HepG2 (cell line): ENCODE measurements around the gene KLHL17. TPM values are rescaled to one million over a fixed set of nuclear protein-coding genes. Genes with fewer than 3 reads are reported as not detected.

ENCODE experiments used
- ARHGAP35 ChIP-seq: sonication (generic); formaldehyde crosslinking; IDR thresholded peaks from 2 replicates; pipeline ENCODE4 v1.9.0; 2022; ENCODE audit warnings: mild to moderate bottlenecking, inconsistent platforms, moderate library complexity, missing genetic modification reagents, borderline replicate concordance
- CEBPZ ChIP-seq: IDR thresholded peaks from 2 replicates; pipeline ENCODE4 v1.6.1; 2012; ENCODE audit warnings: low read length, improper control_type of control experiment
- DMTF1 ChIP-seq: sonication (generic); formaldehyde crosslinking; IDR thresholded peaks from 2 replicates; pipeline ENCODE4 v1.4.0; 2020; ENCODE audit warnings: mild to moderate bottlenecking, missing genetic modification reagents
- PHF21A ChIP-seq: sonication (generic); formaldehyde crosslinking; IDR thresholded peaks from 2 replicates; pipeline ENCODE4 v1.5.0; 2020; ENCODE audit warnings: mild to moderate bottlenecking, missing genetic modification reagents
- RBM39 ChIP-seq: fragments of 200-400 bp; formaldehyde crosslinking; IDR thresholded peaks from one replicate; pipeline ENCODE4 v1.6.1; 2018; ENCODE audit warnings: antibody characterized with exemption, mild to moderate bottlenecking, low read depth, low read length; ENCODE audit not compliant: poor library complexity, severe bottlenecking
- SSRP1 ChIP-seq: IDR thresholded peaks from 2 replicates; pipeline ENCODE4 v1.6.1; 2016; ENCODE audit warnings: control low read depth
- ZBTB33 ChIP-seq: sonication (generic); formaldehyde crosslinking; IDR thresholded peaks from 2 replicates; pipeline ENCODE4 v1.4.0; 2020; ENCODE audit warnings: missing genetic modification reagents
- ZBTB46 ChIP-seq: sonication (generic); formaldehyde crosslinking; IDR thresholded peaks from 2 replicates; pipeline ENCODE4 v1.4.0; 2020; ENCODE audit warnings: mild to moderate bottlenecking, missing genetic modification reagents, borderline replicate concordance
- ZFX ChIP-seq: sonication (generic); formaldehyde crosslinking; IDR thresholded peaks from 2 replicates; pipeline ENCODE4 v1.4.0; 2020; ENCODE audit warnings: mild to moderate bottlenecking, low read depth, missing genetic modification reagents, moderate library complexity
- ZNF224 ChIP-seq: sonication (generic); formaldehyde crosslinking; IDR thresholded peaks from 2 replicates; pipeline ENCODE4 v1.5.0; 2020; ENCODE audit warnings: mild to moderate bottlenecking, missing genetic modification reagents
- ZNF33B ChIP-seq: sonication (generic); formaldehyde crosslinking; IDR thresholded peaks from 2 replicates; pipeline ENCODE4 v1.5.1; 2020; ENCODE audit warnings: mild to moderate bottlenecking, missing genetic modification reagents
- ZNF609 ChIP-seq: sonication (generic); formaldehyde crosslinking; IDR thresholded peaks from 2 replicates; pipeline ENCODE4 v1.4.0; 2020; ENCODE audit warnings: mild to moderate bottlenecking, missing genetic modification reagents, borderline replicate concordance
- ZNF768 ChIP-seq: sonication (generic); formaldehyde crosslinking; IDR thresholded peaks from 2 replicates; pipeline ENCODE4 v1.4.0; 2020; ENCODE audit warnings: missing genetic modification reagents
- polyA plus RNA-seq, 8 experiments: library from polyadenylated mRNA; depleted of rRNA in 3 of 8; stranded (reverse) in 7 of 8; unstranded in 1 of 8; fragments of >200 nt; fragmentation: Illumina TruSeq in 4 of 8; extraction: Trizol in 4 of 8; gene quantifications; 2 replicates each; pipeline versions ENCODE4 v1.2.1 to v1.2.3, GENCODE V29; 2011 to 2016; ENCODE audit warnings: low read depth in 4 of 8, missing spikeins in 1 of 8, mixed read lengths in 1 of 8; ENCODE audit not compliant: insufficient read depth in 1 of 8
- total RNA-seq, 5 experiments: library from RNA; depleted of rRNA; stranded (reverse); fragments of >200 nt; fragmentation: Illumina TruSeq; extraction: Trizol; gene quantifications; 2 replicates each; pipeline ENCODE4 v1.2.3, GENCODE V29; 2016; ENCODE audit warnings: low read depth in 1 of 5

The KLHL17 gene
- total and polyA plus RNA-seq, 2 of the 13 experiments (the other 11 are each of a cell fraction or from before 2014, with no cell fraction given) = 9.3 to 24.7 TPM

GRCh38 chr1:980602-981395 is 20.4 kb downstream of the KLHL17 start (continued):
- TF ChIP-seq ZFX (peak; percentile 75), ARHGAP35 (CRISPR knock-in tag) (no peak; the same call in 1 of the 2 replicates), ZNF33B (CRISPR knock-in tag) (no peak), CEBPZ (no peak), RBM39 (no peak), ZNF768 (CRISPR knock-in tag) (no peak), ZBTB46 (CRISPR knock-in tag) (no peak), PHF21A (CRISPR knock-in tag) (no peak), ZBTB33 (no peak), ZNF609 (peak; percentile 36; the same call in 1 of the 2 replicates), ZNF224 (CRISPR knock-in tag) (no peak), DMTF1 (CRISPR knock-in tag) (no peak), SSRP1 (CRISPR knock-in tag) (no peak)
